Measurements from ENCODE around the gene EBF4. TPM values are rescaled to one million over a fixed set of nuclear protein-coding genes. Genes with fewer than 3 reads are reported as not detected.

EBF4 gene
- total and polyA plus RNA-seq, 7 experiments from 2014 or later, result 0.09 to 10.5 (median 6.7) TPM

GRCh38 chr20:2691663-2692035, 931 bp upstream of the EBF4 start:
- H3K27me3 ChIP-seq (ENCODE audit: control insufficient read depth in 2 of 2, insufficient read depth in 2 of 2, low read length in 2 of 2), result peaks cover 4 to 9% of the 10 kb centered on the region in 2 donors
- ATAC-seq (no peak), DNase-seq (no peak)
- H3K9me3 ChIP-seq (ENCODE audit: control insufficient read depth in 2 of 3, low read length in 3 of 3), result no peaks in the 10 kb centered on the region
- Mint-ChIP-seq H3K36me3 (peaks cover 0 to 9% (median 0%) of the 10 kb centered on the region in 5 donors), H3K9me3 (peaks cover 0 to 4% (median 0%) of the 10 kb centered on the region in 11 donors), H3K4me3 (peak overlapping the region; percentile 85 to 99 (median 92)), H3K27me3 (peaks cover 16 to 51% (median 23%) of the 10 kb centered on the region in 5 donors), H3K4me1 (peaks cover 24 to 37% (median 31%) of the 10 kb centered on the region in 7 donors), H3K27ac (peak overlapping the region in 8 of 9 donors; percentile 61 to 96 (median 86))
- H3K36me3 ChIP-seq (ENCODE audit: control insufficient read depth in 2 of 3, insufficient read depth in 3 of 3, low read length in 3 of 3), result no peaks in the 10 kb centered on the region
- H3K4me1 ChIP-seq (ENCODE audit: control insufficient read depth in 2 of 2, insufficient read depth in 2 of 2, low read length in 2 of 2), result peaks cover 6 to 13% of the 10 kb centered on the region in 2 donors
- peak overlapping the region; percentile 37 for H3K4me3 ChIP-seq (ENCODE audit: low read length)
- no peak overlapping the region for H3K27ac ChIP-seq (ENCODE audit: low read depth, low read length)
- CTCF ChIA-PET, result no interaction called here
- POLR2A ChIA-PET, result interaction anchor here (1.2 to 2.2 kb wide), 3 partner anchors 27 to 61 kb away, joined by 3 to 6 read pairs (median 3); partner anchors contain the start of gene IDH3B
- intact Hi-C loops (cut with micrococcal nuclease), result loop anchor here in 1 of 2 donors (2.0 to 5.0 kb wide), 2 partner anchors 149 to 356 kb away; partner anchors contain the start of genes MRPS26, PCED1A and VPS16

- Histone ChIP-seq H3K9me3 (ENCODE audit: control insufficient read depth in 2 of 3, low read length in 3 of 3) (no peaks in the 10 kb centered on the region), H3K27ac (ENCODE audit: low read depth, low read length) (no peak overlapping the region), H3K4me1 (ENCODE audit: control insufficient read depth in 2 of 2, insufficient read depth in 2 of 2, low read length in 2 of 2) (peaks cover 6 to 8% of the 10 kb centered on the region in 2 donors), H3K27me3 (ENCODE audit: control insufficient read depth in 2 of 2, insufficient read depth in 2 of 2, low read length in 2 of 2) (peaks cover 4 to 9% of the 10 kb centered on the region in 2 donors), H3K4me3 (ENCODE audit: low read length) (no peak overlapping the region), H3K36me3 (ENCODE audit: control insufficient read depth in 2 of 3, insufficient read depth in 3 of 3, low read length in 3 of 3) (no peaks in the 10 kb centered on the region)
- DNase-seq, result peak in 7 of 9 donors; percentile 19 to 36 (median 31)
- Mint-ChIP-seq H3K27me3 (peaks cover 16 to 55% (median 23%) of the 10 kb centered on the region in 5 donors), H3K27ac (no peak overlapping the region), H3K4me3 (peak overlapping the region in 1 of 10 donors; percentile 69), H3K9me3 (peaks cover 0 to 4% (median 0%) of the 10 kb centered on the region in 11 donors), H3K36me3 (peaks cover 0 to 9% (median 0%) of the 10 kb centered on the region in 5 donors), H3K4me1 (peaks cover 21 to 31% (median 25%) of the 10 kb centered on the region in 7 donors)
- intact Hi-C loops (cut with micrococcal nuclease), result loop anchor here in 1 of 2 donors (1.0 to 5.0 kb wide), 5 partner anchors 18 to 354 kb away; partner anchors contain the start of genes MRPS26, PCED1A, PTPRA and VPS16
- POLR2A ChIA-PET, result interaction anchor here (1.5 to 2.2 kb wide), 2 partner anchors 37 to 59 kb away, joined by 3 to 6 read pairs; no protein-coding TSS in a partner anchor
- ATAC-seq, result no peak
- CTCF ChIA-PET, result interaction anchor here (0.9 to 2.3 kb wide), 3 partner anchors 15 to 51 kb away, joined by 3 to 11 read pairs (median 4); no protein-coding TSS in a partner anchor
These were observed 306 bp downstream of the EBF4 start for GRCh38 chr20:2692886-2693285.

GRCh38 chr20:2693286-2694007, 867 bp downstream of the EBF4 start:
- Histone ChIP-seq H3K9me3 (ENCODE audit: control insufficient read depth in 2 of 3, low read length in 3 of 3) (no peaks in the 10 kb centered on the region), H3K27me3 (ENCODE audit: control insufficient read depth in 2 of 2, insufficient read depth in 2 of 2, low read length in 2 of 2) (peaks cover 4 to 9% of the 10 kb centered on the region in 2 donors), H3K4me1 (ENCODE audit: control insufficient read depth in 2 of 2, insufficient read depth in 2 of 2, low read length in 2 of 2) (peaks cover 2% of the 10 kb centered on the region in 2 donors), H3K36me3 (ENCODE audit: control insufficient read depth in 2 of 3, insufficient read depth in 3 of 3, low read length in 3 of 3) (no peaks in the 10 kb centered on the region), H3K27ac (ENCODE audit: low read depth, low read length) (no peak overlapping the region), H3K4me3 (ENCODE audit: low read length) (no peak overlapping the region)
- ChIA-PET POLR2A (interaction anchor here (1.5 to 2.2 kb wide), 2 partner anchors 36 to 59 kb away, joined by 3 to 6 read pairs; no protein-coding TSS in a partner anchor), CTCF (interaction anchor here (0.6 to 2.3 kb wide), 4 partner anchors 15 to 119 kb away, joined by 3 to 11 read pairs (median 4); no protein-coding TSS in a partner anchor)
- Mint-ChIP-seq H3K27me3 (peaks cover 16 to 55% (median 23%) of the 10 kb centered on the region in 5 donors), H3K36me3 (peaks cover 0 to 9% (median 0%) of the 10 kb centered on the region in 5 donors), H3K4me3 (peak overlapping the region in 5 of 10 donors; percentile 14 to 72 (median 33)), H3K4me1 (peaks cover 16 to 26% (median 20%) of the 10 kb centered on the region in 7 donors), H3K27ac (no peak overlapping the region), H3K9me3 (peaks cover 0 to 4% (median 0%) of the 10 kb centered on the region in 11 donors)
- intact Hi-C loops (cut with micrococcal nuclease), result loop anchor here in 1 of 2 donors (1.0 to 5.0 kb wide), 5 partner anchors 18 to 354 kb away; partner anchors contain the start of genes MRPS26, PCED1A, PTPRA and VPS16
- peak; percentile 73 for ATAC-seq
- peak; percentile 15 to 70 (median 38) for DNase-seq

GRCh38 chr20:2694008-2694471, 1.5 kb downstream of the EBF4 start:
- ATAC-seq (no peak), DNase-seq (no peak)
- no peaks in the 10 kb centered on the region for H3K36me3 ChIP-seq (ENCODE audit: control insufficient read depth in 2 of 3, insufficient read depth in 3 of 3, low read length in 3 of 3)
- ChIA-PET CTCF (interaction anchor here (0.6 to 2.3 kb wide), 4 partner anchors 14 to 119 kb away, joined by 3 to 11 read pairs (median 3); no protein-coding TSS in a partner anchor), POLR2A (interaction anchor here (0.9 to 1.5 kb wide), 2 partner anchors 36 to 48 kb away, joined by 3 to 5 read pairs; no protein-coding TSS in a partner anchor)
- H3K4me1 ChIP-seq (ENCODE audit: control insufficient read depth in 2 of 2, insufficient read depth in 2 of 2, low read length in 2 of 2), result no peaks in the 10 kb centered on the region
- intact Hi-C loops (cut with micrococcal nuclease), result loop anchor here in 1 of 2 donors (5.0 kb wide), 1 partner anchor 353 kb away; the partner anchor contains the start of gene MRPS26
- peaks cover 0 to 4% (median 0%) of the 10 kb centered on the region in 11 donors for H3K9me3 Mint-ChIP-seq
- H3K9me3 ChIP-seq (ENCODE audit: control insufficient read depth in 2 of 3, low read length in 3 of 3), result no peaks in the 10 kb centered on the region
- peak overlapping the region in 8 of 10 donors; percentile 14 to 72 (median 38) for H3K4me3 Mint-ChIP-seq
- no peak overlapping the region for H3K27ac Mint-ChIP-seq
- peaks cover 16 to 23% (median 18%) of the 10 kb centered on the region in 7 donors for H3K4me1 Mint-ChIP-seq
- peaks cover 0 to 9% (median 0%) of the 10 kb centered on the region in 5 donors for H3K36me3 Mint-ChIP-seq
- no peak overlapping the region for H3K4me3 ChIP-seq (ENCODE audit: low read length)
- no peak overlapping the region for H3K27ac ChIP-seq (ENCODE audit: low read depth, low read length)
- H3K27me3 ChIP-seq (ENCODE audit: control insufficient read depth in 2 of 2, insufficient read depth in 2 of 2, low read length in 2 of 2), result peaks cover 4 to 9% of the 10 kb centered on the region in 2 donors
- peaks cover 16 to 55% (median 23%) of the 10 kb centered on the region in 5 donors for H3K27me3 Mint-ChIP-seq

- peaks cover 0 to 9% (median 0%) of the 10 kb centered on the region in 5 donors for H3K36me3 Mint-ChIP-seq
- peaks cover 16 to 23% (median 18%) of the 10 kb centered on the region in 7 donors for H3K4me1 Mint-ChIP-seq
- no peaks in the 10 kb centered on the region for H3K36me3 ChIP-seq (ENCODE audit: control insufficient read depth in 2 of 3, insufficient read depth in 3 of 3, low read length in 3 of 3)
- ChIA-PET CTCF (interaction anchor here (0.9 to 2.3 kb wide), 2 partner anchors 19 to 47 kb away, joined by 3 to 11 read pairs; no protein-coding TSS in a partner anchor), POLR2A (interaction anchor here (0.9 kb wide), 1 partner anchor 47 kb away, joined by 5 read pairs; no protein-coding TSS in a partner anchor)
- ATAC-seq (no peak), DNase-seq (no peak)
- H3K4me1 ChIP-seq (ENCODE audit: control insufficient read depth in 2 of 2, insufficient read depth in 2 of 2, low read length in 2 of 2), result no peaks in the 10 kb centered on the region
- peaks cover 4 to 9% of the 10 kb centered on the region in 2 donors for H3K27me3 ChIP-seq (ENCODE audit: control insufficient read depth in 2 of 2, insufficient read depth in 2 of 2, low read length in 2 of 2)
- H3K27ac ChIP-seq (ENCODE audit: low read depth, low read length), result no peak overlapping the region
- H3K9me3 ChIP-seq (ENCODE audit: control insufficient read depth in 2 of 3, low read length in 3 of 3), result no peaks in the 10 kb centered on the region
- peaks cover 16 to 55% (median 23%) of the 10 kb centered on the region in 5 donors for H3K27me3 Mint-ChIP-seq
- peak overlapping the region in 2 of 9 donors; percentile 13 to 41 for H3K27ac Mint-ChIP-seq
- H3K9me3 Mint-ChIP-seq, result peaks cover 0 to 4% (median 0%) of the 10 kb centered on the region in 11 donors
- intact Hi-C loops (cut with micrococcal nuclease), result loop anchor here in 1 of 2 donors (5.0 kb wide), 1 partner anchor 353 kb away; the partner anchor contains the start of gene MRPS26
- H3K4me3 Mint-ChIP-seq, result peak overlapping the region; percentile 7 to 72 (median 56)
- H3K4me3 ChIP-seq (ENCODE audit: low read length), result no peak overlapping the region
These were observed 1.9 kb downstream of the EBF4 start for GRCh38 chr20:2694519-2694918.
